NCI-H2171 treated with DMSO at 0.1 percent for 48 hours (cell line): ENCODE results near the gene GRP.

Experiments used
- DNase-seq: peaks from one replicate; lab custom pipeline; 2025; lab: John Stamatoyannopoulos, UW

Gene GRP

GRCh38 chr18:59219672-59220163 is at the start of gene GRP:
TSS of gene GRP (plus strand) at chr18:59220158. CDS start at chr18:59220266, 108 bp downstream.
- DNase-seq = no peak

GRCh38 chr18:59172664-59173249 is 47.2 kb upstream of the GRP start:
- DNase-seq = no peak

GRCh38 chr18:59177485-59177884 is 42.5 kb upstream of the GRP start:
- no peak for DNase-seq

GRCh38 chr18:59180150-59180845 is 39.7 kb upstream of the GRP start:
- no peak for DNase-seq

- DNase-seq = no peak
These were observed 37.3 kb upstream of the GRP start for GRCh38 chr18:59182673-59183072.

GRCh38 chr18:59189008-59189407 is 30.9 kb upstream of the GRP start:
- no peak for DNase-seq

GRCh38 chr18:59189746-59190145 is 30.2 kb upstream of the GRP start:
- DNase-seq = no peak

- no peak for DNase-seq
These were observed 23.7 kb upstream of the GRP start for GRCh38 chr18:59196161-59196725.

GRCh38 chr18:59197636-59198035 is 22.3 kb upstream of the GRP start:
- DNase-seq = no peak

- no peak for DNase-seq
These were observed 21.7 kb upstream of the GRP start for GRCh38 chr18:59198215-59198614.

- no peak for DNase-seq
These were observed 19.2 kb upstream of the GRP start for GRCh38 chr18:59200787-59201186.

- peak; percentile 30 for DNase-seq
These were observed 17.6 kb upstream of the GRP start for GRCh38 chr18:59202258-59202820.

- no peak for DNase-seq
These were observed 12.5 kb upstream of the GRP start for GRCh38 chr18:59207506-59207905.

- DNase-seq = peak; percentile 19
These were observed 11.3 kb upstream of the GRP start for GRCh38 chr18:59208602-59209125.

- DNase-seq = no peak
These were observed 9.7 kb upstream of the GRP start for GRCh38 chr18:59210299-59210698.

GRCh38 chr18:59211629-59212028 is 8.3 kb upstream of the GRP start:
- no peak for DNase-seq

GRCh38 chr18:59218018-59218417 is 1.9 kb upstream of the GRP start:
- no peak for DNase-seq

GRCh38 chr18:59220164-59220783 is 316 bp downstream of the GRP start:
- peak; percentile 58 for DNase-seq

- peak; percentile 58 for DNase-seq
These were observed 1.1 kb downstream of the GRP start for GRCh38 chr18:59220784-59221765.

- DNase-seq = no peak
These were observed 2.4 kb downstream of the GRP start for GRCh38 chr18:59222341-59222740.

GRCh38 chr18:59228351-59228750 is 8.4 kb downstream of the GRP start:
- DNase-seq = no peak
